Activated naive CD8-positive, alpha-beta T cell treated with anti-CD3 and anti-CD28 coated beads, Interleukin-2, amount 50 U/mL, for 16 hours (primary cell): ENCODE measurements around the gene HSPB9.

Experiments
- DNase-seq: peaks from one replicate; pipeline ENCODE4 v3.0.0-alpha.2; 2020; ENCODE audit warnings: low read depth, low spot score

HSPB9 gene

DNA sequence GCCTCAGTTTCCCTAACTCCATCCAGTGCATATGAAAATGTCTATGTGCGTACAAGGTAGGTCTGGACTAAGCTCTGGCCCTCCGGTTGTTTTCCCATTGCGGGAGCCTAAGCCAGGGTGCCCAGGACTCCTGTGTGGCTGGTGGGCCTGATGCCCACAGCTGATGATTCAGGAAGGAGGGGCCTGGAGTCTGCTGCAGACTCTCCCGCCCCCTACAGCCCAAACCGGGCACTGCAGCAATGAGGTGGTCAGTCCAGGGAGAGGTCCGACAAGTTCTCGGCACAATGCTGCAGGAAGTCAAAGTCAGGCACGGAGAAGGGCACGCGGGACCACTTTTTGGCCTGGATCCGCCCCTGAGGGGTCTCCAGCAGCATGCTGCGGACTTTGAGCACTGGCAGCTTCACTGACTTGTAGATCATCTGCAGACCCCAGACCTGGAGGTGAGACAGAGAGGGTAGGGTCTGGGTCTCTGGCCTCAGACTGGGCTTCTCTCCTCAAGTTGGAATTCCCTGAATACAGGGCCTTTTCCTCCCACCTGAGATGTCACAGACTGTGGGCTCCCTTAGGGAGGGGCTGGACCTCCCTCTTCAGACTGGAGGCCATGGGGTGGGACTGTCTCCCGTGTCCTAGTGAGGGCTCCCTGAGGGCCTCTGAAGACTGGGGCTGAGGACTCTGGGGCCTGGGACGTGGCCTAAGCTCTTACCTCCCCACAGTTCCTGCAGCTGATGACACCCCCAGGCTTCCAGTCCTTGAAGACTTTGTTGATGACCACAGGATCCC lies 20.9 kb upstream of the HSPB9 start:
- peak; percentile 32 for DNase-seq

DNA sequence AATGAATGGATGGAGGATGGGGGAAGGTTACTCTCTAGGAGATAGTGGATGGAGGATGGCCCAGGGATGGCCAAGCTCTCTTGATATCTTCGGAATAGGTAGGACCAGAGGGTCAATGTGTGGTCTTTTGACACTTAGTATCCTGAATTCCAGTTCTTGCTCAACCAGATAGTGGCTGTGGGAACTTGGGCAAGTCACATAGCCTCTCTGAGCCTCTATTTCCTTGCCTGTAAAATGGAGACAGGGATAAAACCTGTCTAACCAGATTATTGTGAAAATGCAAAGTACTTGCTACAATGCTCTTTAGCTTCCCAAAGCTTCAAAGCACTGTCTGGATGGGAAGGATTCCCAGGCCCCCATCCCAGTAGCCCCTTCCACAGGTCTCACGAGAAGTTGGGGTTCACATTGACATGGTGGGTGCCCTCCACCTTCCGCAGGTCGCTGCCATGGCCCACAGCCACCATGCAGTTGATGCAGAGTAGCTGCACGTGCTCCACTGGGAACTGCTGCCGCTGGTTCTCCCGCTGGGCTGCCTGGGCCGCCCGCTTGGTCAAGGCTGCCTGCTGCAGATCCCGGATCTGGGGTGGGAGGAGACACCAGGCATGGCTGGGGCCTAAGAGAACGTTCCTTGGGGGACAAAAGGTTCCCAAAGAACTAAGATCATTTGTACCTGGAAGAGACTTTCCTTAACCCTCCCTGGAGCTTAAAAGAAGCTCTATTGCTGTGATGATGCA lies 19.2 kb upstream of the HSPB9 start:
- DNase-seq: no peak

GRCh38 chr17:42104264-42104663 lies 18.3 kb upstream of the HSPB9 start:
- DNase-seq: no peak

DNA sequence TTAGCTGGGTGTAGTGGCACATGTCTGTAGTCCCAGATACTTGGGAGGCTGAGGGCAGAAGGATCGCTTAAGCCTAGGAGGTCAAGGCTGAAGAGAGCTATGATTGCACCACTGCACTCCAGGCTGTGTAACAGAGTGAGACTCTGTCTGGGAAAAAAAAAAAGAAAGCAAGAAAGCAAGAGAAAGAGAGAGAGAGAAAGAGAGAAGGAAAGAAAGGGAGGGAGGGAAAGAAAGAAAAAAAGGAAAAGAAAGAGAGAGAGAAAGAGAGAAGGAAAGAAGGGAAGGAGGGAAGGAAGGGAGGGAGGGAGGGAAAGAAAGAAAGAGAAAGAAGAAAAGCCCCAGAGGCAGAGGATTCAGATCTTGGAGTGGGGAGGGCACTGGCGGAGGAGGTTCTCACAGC lies 16.6 kb upstream of the HSPB9 start:
- no peak for DNase-seq

DNA sequence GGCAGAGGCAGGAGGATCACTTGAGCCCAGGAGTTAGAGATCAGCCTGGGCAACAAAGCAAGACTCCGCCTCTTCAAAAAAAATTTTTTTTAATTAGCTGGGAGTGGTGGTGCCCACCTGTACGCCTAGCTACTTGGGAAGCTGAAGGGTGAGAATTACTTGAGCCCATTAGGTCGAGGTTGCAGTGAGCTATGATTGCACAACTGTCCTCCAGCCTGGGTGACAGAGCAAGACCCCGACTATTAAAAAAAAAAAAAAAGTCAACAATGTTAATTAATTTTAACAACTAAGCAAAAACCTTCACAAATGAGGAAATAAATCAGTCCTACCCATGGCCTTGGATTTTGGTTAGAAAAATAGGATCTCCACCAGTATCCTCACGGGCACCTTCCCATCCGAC lies 15.5 kb upstream of the HSPB9 start:
- DNase-seq: no peak

- DNase-seq: peak; percentile 84
Measured at GRCh38 chr17:42107597-42108576, 14.7 kb upstream of the HSPB9 start.

GRCh38 chr17:42109086-42109485 lies 13.5 kb upstream of the HSPB9 start:
- no peak for DNase-seq

GRCh38 chr17:42110301-42111264 lies 12.0 kb upstream of the HSPB9 start:
- DNase-seq: no peak

- DNase-seq: no peak
Measured at GRCh38 chr17:42111265-42111636, 11.4 kb upstream of the HSPB9 start.

DNA sequence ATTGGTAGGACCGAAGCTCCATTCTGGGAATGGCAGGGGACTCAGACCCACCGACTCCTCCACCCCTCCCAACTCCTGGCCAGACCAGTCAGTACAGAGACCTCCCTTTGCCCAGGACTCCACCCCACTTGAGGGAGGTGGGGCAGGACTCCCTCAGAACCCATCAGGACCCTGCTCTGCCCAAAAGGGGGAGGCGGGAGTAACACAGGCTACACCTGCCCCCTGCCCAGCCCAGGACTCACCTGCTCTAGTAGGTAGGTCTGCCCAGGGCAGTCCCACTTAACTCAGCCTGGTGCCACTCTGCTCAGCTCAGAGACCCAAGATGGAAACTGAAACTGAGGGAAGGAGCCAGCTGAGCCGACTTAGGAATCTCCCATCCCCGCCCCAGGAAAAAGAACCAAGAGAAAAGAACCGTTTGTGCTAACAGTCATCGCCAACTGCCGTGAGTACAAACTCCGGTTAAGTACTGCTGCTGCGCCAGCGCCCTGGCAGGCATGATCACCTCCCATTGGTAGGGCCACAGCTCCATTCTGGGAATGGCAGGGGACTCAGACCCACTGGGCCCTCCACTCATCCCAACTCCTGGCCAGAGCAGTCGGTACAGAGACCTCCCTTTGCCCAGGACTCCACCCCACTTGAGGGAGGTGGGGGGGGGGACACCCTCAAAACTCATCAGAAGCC lies 10.6 kb upstream of the HSPB9 start:
- DNase-seq: no peak

DNA sequence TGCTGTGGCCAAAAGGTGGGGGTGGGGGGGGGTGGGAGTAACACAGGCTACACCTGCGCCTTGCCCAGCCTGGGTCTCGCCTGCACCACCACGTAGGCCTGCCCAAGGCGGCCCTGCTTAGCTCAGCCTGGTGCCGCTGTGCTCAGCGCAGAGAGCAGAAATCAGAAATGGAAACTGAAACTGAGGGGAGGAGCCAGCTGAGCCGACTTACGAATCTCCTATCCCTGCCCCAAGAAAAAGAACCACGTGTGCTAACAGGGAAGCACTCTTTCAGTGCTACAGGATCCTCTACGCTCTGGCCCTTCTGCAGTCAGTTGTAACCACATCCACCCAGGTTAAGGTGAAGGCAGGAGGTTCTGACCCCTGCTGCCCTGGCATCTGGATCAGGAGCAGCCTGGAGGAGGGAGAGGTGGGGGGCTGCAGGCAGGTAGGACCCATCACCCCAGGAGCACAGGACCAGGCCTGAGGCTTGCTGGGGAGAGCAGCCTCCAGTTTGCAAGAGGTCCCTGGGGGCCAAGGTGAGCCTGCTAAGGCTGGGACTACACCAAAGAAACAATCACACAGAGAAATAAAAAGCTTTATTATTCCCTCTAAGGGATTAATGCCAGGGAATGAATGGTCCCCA lies 9.9 kb upstream of the HSPB9 start, which contains the start of gene DHX58:
Gene DHX58 (minus strand): TSS at position 163 of the 625 bp plus-strand sequence. CDS start 822 bp downstream, outside the sequence.
- DNase-seq: peak; percentile 58

GRCh38 chr17:42113293-42114069 lies 9.1 kb upstream of the HSPB9 start:
- no peak for DNase-seq

DNA sequence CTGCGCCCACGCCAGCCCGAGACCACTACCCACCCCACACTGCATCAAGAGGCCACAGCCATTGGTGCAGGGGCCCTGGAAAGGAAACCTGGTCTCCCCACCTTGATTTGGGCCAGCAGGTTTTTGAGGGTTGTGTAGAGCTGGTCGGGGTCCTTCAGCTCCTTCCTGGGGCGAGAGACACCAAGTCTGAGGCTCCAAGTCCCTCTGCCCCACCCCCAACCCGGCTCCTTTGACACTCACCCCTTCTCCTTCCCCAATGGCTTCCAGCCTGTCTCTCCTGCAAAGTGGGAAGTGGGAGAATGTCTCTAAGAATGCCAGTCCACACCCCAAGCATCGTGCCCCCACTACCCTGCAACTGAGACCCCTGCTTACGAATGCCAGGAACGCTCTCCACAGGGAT lies 8.5 kb upstream of the HSPB9 start:
- DNase-seq: no peak

DNA sequence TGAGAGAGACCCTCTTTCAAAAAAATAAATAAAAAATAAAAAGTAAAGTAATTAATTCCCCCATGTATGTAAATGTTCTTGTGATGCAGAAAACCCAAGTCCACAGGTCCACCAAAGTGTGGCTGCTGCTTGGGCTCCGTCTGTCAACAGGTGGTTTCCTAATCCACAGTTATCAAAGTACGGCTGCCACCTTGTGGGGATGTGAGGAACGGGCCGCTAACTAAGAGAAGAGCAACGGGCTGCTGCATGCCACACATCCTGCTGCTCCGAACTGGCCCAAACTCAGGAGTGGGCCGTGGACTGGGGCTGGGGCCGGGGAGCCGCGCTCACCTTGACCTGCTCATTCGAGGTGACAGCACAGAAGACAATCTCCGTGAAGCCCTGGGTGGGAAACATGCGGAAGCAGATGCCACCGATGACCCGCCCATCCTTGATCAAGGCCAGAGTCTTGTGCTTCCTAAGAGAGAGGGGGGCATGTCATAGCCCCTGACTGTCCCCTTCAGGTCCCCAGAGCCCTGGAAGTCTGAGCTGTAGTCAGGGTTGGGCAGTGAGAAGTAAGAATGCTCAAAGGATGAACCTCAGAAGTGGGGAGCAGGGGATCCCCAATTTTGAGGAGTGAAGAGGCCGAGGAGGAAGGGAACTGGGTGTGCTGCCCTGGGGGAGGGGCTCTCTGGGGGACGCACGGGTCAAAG lies 5.8 kb upstream of the HSPB9 start:
- peak; percentile 66 for DNase-seq

- no peak for DNase-seq
Measured at GRCh38 chr17:42117397-42118125, 5.0 kb upstream of the HSPB9 start.

- DNase-seq: no peak
Measured at GRCh38 chr17:42118126-42118510, 4.5 kb upstream of the HSPB9 start.

GRCh38 chr17:42118545-42118944 lies 4.1 kb upstream of the HSPB9 start:
- peak; percentile 25 for DNase-seq

DNA sequence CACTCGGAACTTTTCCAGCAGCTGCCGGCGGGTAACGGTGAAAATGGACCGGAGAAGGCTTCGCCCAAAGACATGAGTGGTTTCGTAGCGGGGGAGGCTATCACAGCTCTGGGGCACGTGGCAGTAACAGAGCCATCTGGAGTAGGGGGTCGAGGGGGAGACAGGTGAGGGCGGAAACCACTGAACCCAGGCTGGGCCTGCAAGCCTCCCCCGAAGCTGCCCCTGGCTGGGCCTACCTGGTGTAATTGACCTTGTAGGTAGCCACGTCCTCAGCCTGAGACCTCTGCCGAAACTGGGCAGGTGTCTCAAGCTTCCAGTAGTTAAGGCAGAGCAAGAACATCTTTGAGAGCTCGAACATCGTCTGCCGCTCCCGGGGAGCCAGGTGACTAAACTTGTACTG lies 3.3 kb upstream of the HSPB9 start:
- DNase-seq: no peak
